ENCODE data around the gene ST6GALNAC1. TPM values are rescaled to one million over a fixed set of nuclear protein-coding genes. Genes with fewer than 3 reads are reported as not detected.

ST6GALNAC1 gene
- total and polyA plus RNA-seq, 10 of the 15 experiments (the other 5 are each of a cell fraction or from before 2014, with no cell fraction given), result 0.08 TPM; not detected in 9

GRCh38 chr17:76670020-76670717 is 26.6 kb upstream of the ST6GALNAC1 start:
- 93% methylated on average over 9 of the region's 9 CpGs for WGBS (ENCODE audit: insufficient coverage, insufficient replicate concordance, low lambda C conversion rate, missing lambda C conversion rate)
- in situ Hi-C loops (cut with MboI), result no loop called here
- no peaks in the 10 kb centered on the region; the same call in 2 of the 3 replicates for H3K9me3 ChIP-seq (replicated peaks; ENCODE audit: control insufficient read depth, insufficient read depth, low read length)
- intact Hi-C loops (cut with micrococcal nuclease; ENCODE audit: unreplicated experiment), result no loop called here
- ChIA-PET CTCF (interaction anchor here (1.0 to 2.7 kb wide), 3 partner anchors 11 to 110 kb away, joined by 3 to 27 read pairs (median 4); no protein-coding TSS in a partner anchor), POLR2A (interaction anchor here (0.6 kb wide), 1 partner anchor 644 kb away, joined by 3 read pairs; no protein-coding TSS in a partner anchor), RAD21 (ENCODE audit: unreplicated experiment) (no interaction called here), SMC1A (ENCODE audit: uncharacterized antibody, unreplicated experiment) (no interaction called here)
- H3K79me2 ChIP-seq (ENCODE audit: control insufficient read depth, insufficient read depth, low read length), result no peaks in the 10 kb centered on the region
- H2AFZ ChIP-seq (ENCODE audit: control insufficient read depth, low read depth, low read length), result no peak overlapping the region
- H3K27me3 ChIP-seq (replicated peaks in 1 of 2; ENCODE audit: control insufficient read depth in 2 of 2, insufficient read depth in 2 of 2, low read length in 1 of 2), result no peaks in the 10 kb centered on the region; a peak in 1 of 4 replicates
- no TSS peak for BruUV-seq (replicated peaks)
- H4K20me1 ChIP-seq (ENCODE audit: control insufficient read depth, insufficient read depth), result no peaks in the 10 kb centered on the region
- no peak overlapping the region for H3K4me2 ChIP-seq (ENCODE audit: control insufficient read depth, insufficient read depth)
- FAIRE-seq (no peak), DNase-seq (ENCODE audit: low read depth, low spot score) (no peak), ATAC-seq (no peak)
- no peaks in the 10 kb centered on the region for H3K36me3 ChIP-seq (ENCODE audit: control insufficient read depth in 2 of 2, insufficient read depth in 2 of 2, low read length in 1 of 2)
- H3K9ac ChIP-seq (ENCODE audit: control insufficient read depth, insufficient read depth, low read length), result no peak overlapping the region
- H3K4me3 ChIP-seq, result no peak overlapping the region
- H3K27ac ChIP-seq (ENCODE audit: control insufficient read depth, insufficient read depth), result no peak overlapping the region
- H3K4me1 ChIP-seq (ENCODE audit: control insufficient read depth, insufficient read depth, low read length), result peaks cover 5% of the 10 kb centered on the region
- TF ChIP-seq EGR1 (IDR thresholded peaks at IDR 0.05; ENCODE audit: borderline replicate concordance in 1 of 2, low read depth in 2 of 2, low read length in 2 of 2) (no peak), SUZ12 (IDR thresholded peaks at IDR 0.05; ENCODE audit: unreplicated experiment) (no peak), KAT2A (conservative IDR thresholded peaks at IDR 0.05; ENCODE audit: control insufficient read depth, low read depth, low read length) (no peak), HDAC2 (IDR thresholded peaks at IDR 0.05) (no peak), MAX (IDR thresholded peaks at IDR 0.05; ENCODE audit: low read depth, low read length) (no peak), PAX8 (IDR thresholded peaks at IDR 0.05) (no peak), CEBPB (IDR thresholded peaks at IDR 0.05; ENCODE audit: borderline replicate concordance in 1 of 2, low read depth in 2 of 2, low read length in 2 of 2) (no peak), SREBF1 (IDR thresholded peaks at IDR 0.05; ENCODE audit: low read length) (no peak), PBX3 (IDR thresholded peaks at IDR 0.05; ENCODE audit: insufficient replicate concordance, low read depth, low read length) (no peak)
